Retina (tissue), 1 donor: ENCODE measurements around the gene KCNG1.
"Not testable (repeated sequence)": the region's sequence is repeated elsewhere in the genome, so short reads cannot be mapped to it uniquely, and the experiment has no call there.

ENCODE experiments used
- DNase-seq: peaks from one replicate; pipeline ENCODE4 v3.0.0-alpha.2; 2016

KCNG1 gene, protein sequence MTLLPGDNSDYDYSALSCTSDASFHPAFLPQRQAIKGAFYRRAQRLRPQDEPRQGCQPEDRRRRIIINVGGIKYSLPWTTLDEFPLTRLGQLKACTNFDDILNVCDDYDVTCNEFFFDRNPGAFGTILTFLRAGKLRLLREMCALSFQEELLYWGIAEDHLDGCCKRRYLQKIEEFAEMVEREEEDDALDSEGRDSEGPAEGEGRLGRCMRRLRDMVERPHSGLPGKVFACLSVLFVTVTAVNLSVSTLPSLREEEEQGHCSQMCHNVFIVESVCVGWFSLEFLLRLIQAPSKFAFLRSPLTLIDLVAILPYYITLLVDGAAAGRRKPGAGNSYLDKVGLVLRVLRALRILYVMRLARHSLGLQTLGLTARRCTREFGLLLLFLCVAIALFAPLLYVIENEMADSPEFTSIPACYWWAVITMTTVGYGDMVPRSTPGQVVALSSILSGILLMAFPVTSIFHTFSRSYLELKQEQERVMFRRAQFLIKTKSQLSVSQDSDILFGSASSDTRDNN

GRCh38 chr20:51022803-51023616 is at the start of gene KCNG1:
TSS of gene KCNG1 (minus strand) at chr20:51023107. CDS start at chr20:51010338, 12,769 bp downstream.
- DNase-seq, result peak; percentile 82

DNA sequence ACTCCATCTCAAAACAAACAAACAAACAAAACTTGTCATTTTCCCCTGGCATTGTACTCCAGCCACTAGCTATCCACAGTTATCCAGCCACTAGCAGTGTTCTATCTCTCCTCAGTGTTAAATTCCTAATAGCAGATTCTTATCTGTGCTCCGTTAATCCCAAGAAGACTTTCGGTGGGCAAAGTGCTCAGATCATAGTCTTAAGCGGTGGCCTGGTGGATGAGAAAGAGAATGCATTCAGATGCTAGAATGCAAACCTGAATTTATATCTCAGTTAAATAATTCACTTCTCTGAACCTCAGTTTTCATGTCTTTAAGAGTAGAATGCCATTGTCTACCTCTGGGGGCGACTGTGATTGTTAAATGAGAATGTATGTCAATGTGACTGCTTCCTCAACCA is 47.7 kb upstream of the KCNG1 start:
- DNase-seq, result no peak

- no peak for DNase-seq
Observed at GRCh38 chr20:51067792-51068191, 44.9 kb upstream of the KCNG1 start.

DNA sequence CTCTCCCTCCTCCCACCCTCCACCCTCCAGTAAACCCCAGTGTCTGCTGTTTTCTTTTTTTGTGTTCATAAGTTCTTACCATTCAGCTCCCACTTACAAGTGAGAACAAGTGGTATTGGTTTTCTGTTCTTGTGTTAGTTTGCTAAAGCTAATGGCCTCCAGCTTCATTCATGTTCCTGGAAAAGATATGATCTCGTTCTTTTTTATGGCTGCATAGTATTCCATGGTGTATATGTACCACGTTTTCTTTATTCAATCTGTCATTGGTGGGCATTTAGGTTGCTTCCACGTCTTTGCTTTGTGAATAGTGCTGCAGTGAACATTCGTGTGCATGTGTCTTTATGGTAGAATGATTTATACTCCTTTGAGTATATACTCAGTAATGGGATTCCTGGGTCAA is 42.7 kb upstream of the KCNG1 start:
- DNase-seq, result no peak

DNA sequence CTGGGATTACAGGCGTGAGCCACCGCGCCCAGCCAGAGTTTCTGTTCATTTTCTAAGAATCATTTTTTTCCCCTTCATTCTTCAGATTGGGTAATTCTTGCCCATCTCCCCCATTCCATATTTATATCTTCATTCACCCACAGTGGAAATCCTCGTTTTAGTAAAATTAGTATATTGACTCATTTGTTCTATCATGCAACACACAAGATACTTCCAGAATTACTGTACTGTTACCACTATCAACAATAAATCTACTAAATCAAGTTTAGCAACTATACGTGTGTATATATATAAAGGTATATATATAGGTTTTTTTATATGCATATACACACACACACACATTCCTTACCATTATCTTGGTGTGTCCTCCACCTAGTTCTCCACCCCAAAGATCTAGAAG is 41.2 kb upstream of the KCNG1 start:
- DNase-seq, result no peak

DNA sequence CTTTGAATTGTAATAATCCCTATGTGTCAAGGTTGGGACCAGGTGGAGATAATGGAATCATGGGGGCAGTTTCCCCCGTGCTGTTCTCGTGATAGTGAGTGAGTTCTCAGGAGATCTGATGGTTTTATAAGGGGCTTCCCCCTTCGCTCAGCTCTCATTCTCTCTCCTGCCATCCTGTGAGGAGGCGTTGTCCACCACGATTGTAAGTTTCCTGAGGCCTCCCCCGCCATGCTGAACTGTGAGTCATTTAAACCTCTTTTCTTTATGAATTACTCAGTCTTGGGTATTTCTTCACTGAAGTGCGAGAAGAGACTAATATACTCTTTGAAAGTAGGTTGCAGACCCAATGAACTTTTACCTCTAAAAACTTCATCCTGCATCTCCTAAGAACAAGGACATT is 39.2 kb upstream of the KCNG1 start:
- DNase-seq, result no peak

- no peak for DNase-seq
Observed at GRCh38 chr20:51061418-51062045, 38.6 kb upstream of the KCNG1 start.

GRCh38 chr20:51060301-51060700 is 37.4 kb upstream of the KCNG1 start:
- DNase-seq, result no peak

- DNase-seq, result no peak
Observed at GRCh38 chr20:51059862-51060261, 37.0 kb upstream of the KCNG1 start.

DNA sequence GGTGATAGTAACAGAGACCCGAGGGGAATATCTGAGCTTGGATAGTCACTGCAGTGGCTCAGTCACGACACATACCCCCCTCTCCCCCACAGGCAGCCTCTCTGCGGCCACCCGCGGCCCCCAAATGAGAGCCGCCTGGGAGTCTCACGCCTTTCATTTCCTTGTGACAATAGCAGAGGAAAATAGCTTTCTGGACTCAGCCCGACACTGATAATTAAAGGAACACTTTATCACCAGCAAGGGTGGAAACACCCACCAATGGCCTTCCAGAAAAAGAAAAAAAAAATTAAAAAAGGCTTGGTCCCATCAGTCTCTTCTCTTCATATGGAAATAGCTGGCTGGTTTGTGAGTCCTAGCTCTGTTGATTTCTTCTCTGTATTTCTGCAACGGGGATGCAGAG is 35.1 kb upstream of the KCNG1 start:
- peak; percentile 21 for DNase-seq

DNA sequence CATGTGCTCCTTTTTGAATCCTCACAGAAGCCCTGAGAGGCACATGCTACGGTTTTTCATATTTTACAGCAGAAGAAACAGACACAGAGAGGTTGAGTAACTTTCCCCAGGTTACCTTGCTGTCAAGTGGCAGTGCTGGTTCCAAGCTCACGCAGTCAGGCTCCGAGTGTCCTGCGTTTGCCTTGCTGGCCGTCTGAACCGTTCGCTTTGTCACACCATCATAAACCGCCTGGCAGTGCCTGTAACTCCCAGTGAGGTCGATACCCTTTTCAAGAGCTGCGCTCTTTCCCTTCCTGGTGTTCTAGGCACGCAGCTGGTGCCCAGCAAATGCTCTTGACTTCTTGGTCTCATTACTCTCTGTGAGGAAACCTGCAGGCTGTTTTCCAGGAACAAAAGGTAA is 31.3 kb upstream of the KCNG1 start:
- DNase-seq, result no peak

DNA sequence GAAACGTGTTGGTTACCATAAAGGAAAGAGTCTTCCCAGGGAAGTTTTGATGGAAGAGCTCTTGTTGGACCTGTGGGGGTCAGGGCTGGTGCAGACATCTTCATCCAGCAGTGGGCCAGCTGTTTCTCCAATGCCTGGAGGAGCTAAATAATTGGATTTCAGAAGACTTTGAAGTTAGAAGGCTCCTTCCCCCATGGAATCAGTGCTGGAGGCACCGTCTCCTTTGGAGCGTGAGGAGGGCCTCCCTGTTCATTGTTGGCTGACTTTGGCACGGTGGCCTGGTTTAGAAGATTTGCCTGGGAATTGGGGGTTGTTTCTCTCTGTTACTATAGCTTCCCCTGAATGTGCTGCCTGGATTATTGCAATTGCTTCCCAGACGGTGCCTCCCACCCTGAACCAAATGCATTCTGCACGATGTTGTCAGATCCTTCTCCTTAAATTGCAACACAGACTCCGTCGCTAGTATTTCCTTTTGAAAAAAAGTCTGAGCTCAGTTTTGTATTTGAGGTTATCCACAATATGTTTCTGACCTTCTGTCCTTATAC is 27.7 kb upstream of the KCNG1 start:
- DNase-seq, result no peak

- no peak for DNase-seq
Observed at GRCh38 chr20:51046021-51046985, 23.4 kb upstream of the KCNG1 start.

DNA sequence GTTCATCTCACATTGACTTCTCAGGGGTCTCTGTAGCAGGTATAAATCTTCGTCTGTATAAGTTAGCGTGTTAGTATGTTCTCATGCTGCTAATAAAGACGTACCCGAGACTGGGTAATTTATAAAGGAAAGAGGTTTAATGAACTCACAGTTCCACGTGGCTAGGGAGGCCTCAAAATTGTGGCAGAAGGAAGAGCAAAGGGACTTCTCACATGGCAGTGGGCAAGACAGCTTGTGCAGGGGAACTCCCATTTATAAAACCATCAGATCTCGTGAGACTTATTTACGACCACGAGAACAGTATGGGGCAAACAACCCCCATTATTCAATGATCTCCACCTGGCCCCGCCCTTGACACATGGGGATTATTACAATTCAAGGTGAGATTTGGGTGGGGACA is 22.6 kb upstream of the KCNG1 start:
- DNase-seq, result not testable (repeated sequence)

GRCh38 chr20:51044796-51045195 is 21.9 kb upstream of the KCNG1 start:
- DNase-seq, result no peak

DNA sequence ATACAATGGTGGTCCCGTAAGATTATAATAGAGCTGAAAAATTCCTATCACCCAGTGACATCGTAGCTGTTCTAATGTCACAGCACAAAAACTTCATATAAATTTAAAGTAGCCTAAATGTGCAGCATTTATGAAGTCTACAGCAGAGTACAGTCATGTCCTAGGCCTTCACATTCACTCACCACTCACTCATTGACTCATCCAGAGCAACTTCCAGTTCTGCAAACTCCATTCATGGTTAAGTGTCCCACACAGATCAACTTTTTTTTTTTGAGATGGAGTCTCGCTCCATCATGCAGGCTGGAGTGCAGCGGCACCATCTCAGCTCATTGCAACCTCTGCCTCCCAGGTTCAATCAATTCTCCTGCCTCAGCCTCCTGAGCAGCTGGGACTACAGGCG is 20.9 kb upstream of the KCNG1 start:
- DNase-seq, result no peak

DNA sequence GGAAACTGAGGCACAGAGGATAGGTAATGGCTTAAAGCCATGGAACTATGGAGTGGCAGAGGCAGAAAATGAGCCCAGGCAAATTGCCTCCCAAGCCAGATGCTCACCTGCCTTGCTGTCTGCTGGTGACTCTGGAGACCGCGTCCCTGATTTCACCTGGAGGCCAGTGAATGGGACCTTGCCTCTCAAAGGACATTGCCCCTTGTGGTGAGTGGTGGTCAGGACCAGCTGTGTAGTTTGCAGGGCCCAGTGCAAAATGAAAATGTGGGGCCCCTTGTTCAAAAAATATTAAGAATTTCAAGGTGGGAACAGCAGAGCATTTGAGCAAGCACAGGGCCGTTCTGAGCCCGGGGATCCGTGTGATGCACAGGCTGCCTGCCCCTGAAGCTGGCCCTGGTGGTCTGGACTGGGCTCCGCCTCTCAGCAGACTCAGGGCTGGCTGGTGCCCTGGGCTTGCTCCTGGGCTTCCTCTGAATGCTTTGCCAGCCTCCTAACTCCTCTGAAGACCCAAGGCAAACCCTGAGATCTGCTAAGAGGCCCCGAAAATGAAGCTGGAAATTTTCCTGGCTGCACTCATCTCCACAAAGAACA is 19.8 kb upstream of the KCNG1 start:
- DNase-seq, result no peak

DNA sequence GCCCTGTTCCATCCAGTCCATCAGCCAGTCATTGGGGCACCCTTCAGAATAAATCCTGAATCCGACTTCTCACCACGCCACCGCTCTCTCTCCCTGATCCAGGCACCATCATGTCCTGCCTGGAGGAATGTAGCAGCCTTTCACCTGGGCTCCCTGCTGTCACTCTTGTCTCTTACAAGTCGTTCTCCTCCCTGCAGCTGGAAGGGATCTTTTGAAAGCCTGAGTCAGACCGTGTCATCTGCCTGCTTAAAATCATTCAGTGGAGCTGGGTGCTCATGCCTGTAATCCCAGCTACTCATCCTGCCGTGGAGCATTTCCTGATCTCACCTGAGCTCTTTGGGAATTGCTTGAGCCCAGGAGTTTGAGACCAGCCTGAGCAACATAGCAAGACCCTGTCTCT is 19.2 kb upstream of the KCNG1 start:
- DNase-seq, result no peak

DNA sequence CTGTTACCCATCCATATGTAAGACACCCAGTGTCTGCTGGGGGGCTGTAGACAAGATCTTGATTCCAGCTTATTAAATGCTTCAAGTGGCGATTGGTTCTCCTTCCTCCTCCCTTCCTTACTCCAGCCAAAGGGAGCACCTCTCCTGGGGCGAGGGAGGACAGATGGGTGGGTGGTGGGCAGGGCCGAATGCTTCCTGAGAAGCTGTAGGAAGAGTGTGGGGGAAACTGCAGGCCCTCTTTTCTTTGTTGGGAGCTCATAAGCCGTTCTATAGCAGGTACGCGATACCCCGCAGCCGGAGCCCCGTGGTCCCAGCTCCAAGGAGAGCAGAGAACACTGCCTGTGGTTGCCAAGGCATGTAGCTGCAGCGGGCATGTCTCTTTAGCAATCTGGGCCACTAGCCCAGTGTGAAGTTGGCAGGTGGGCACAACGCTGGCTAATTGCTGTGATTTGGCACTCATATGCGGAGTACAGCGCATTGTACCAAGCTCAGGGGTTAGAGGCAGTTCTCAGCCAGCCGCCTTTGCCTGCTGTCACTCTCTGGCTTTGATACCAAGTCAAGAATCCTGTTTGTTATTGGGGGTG is 14.7 kb upstream of the KCNG1 start:
- DNase-seq, result no peak

- no peak for DNase-seq
Observed at GRCh38 chr20:51036827-51037531, 14.1 kb upstream of the KCNG1 start.

- no peak for DNase-seq
Observed at GRCh38 chr20:51036226-51036625, 13.3 kb upstream of the KCNG1 start.
